HepG2 (cell line): ENCODE results near the gene TET2. TPM values are rescaled to one million over a fixed set of nuclear protein-coding genes. Genes with fewer than 3 reads are reported as not detected.

Experiments
- AGO1 ChIP-seq: fragments of 200-400 bp; formaldehyde crosslinking; IDR thresholded peaks from 2 replicates; pipeline ENCODE4 v1.6.1; 2017; ENCODE audit warnings: mild to moderate bottlenecking, low read depth, low read length, moderate library complexity; ENCODE audit not compliant: poor library complexity, severe bottlenecking
- BATF2 ChIP-seq: sonication (generic); formaldehyde crosslinking; IDR thresholded peaks from 2 replicates; pipeline ENCODE4 v1.8.0; 2022; ENCODE audit warnings: mild to moderate bottlenecking, missing genetic modification reagents, moderate library complexity
- BRCA1 ChIP-seq: sonication (generic); formaldehyde crosslinking; IDR thresholded peaks from 2 replicates; pipeline ENCODE4 v1.4.0; 2020; ENCODE audit warnings: missing genetic modification reagents
- E2F5 ChIP-seq: sonication (generic); formaldehyde crosslinking; conservative IDR thresholded peaks from 2 replicates; pipeline ENCODE4 v1.4.0; 2020; ENCODE audit warnings: missing genetic modification reagents
- GFI1 ChIP-seq: sonication (generic); formaldehyde crosslinking; IDR thresholded peaks from 2 replicates; pipeline ENCODE4 v1.5.0; 2020; ENCODE audit warnings: missing genetic modification reagents, mild to moderate bottlenecking, borderline replicate concordance
- HDAC2 ChIP-seq: sonication (generic); formaldehyde crosslinking; IDR thresholded peaks from 2 replicates; pipeline ENCODE4 v1.4.0; 2020; ENCODE audit warnings: missing genetic modification reagents
- MED13 ChIP-seq: sonication (generic); formaldehyde crosslinking; IDR thresholded peaks from 2 replicates; pipeline ENCODE4 v1.5.0; 2020; ENCODE audit warnings: missing genetic modification reagents
- MTA3 ChIP-seq: sonication (generic); formaldehyde crosslinking; IDR thresholded peaks from 2 replicates; pipeline ENCODE4 v1.4.0; 2020; ENCODE audit warnings: missing genetic modification reagents
- NKX3-1 ChIP-seq: sonication (generic); formaldehyde crosslinking; IDR thresholded peaks from 2 replicates; pipeline ENCODE4 v1.5.0; 2020; ENCODE audit warnings: missing genetic modification reagents
- NR2F6 ChIP-seq, 2 experiments: IDR thresholded peaks; 2 replicates each; pipeline ENCODE4 v1.6.1; 2016; ENCODE audit warnings: antibody characterized with exemption in 1 of 2, mild to moderate bottlenecking in 1 of 2
- PRDM10 ChIP-seq: sonication (generic); formaldehyde crosslinking; IDR thresholded peaks from 2 replicates; pipeline ENCODE4 v1.4.0; 2020; ENCODE audit warnings: low read depth, missing genetic modification reagents
- RBAK ChIP-seq: sonication (generic); formaldehyde crosslinking; IDR thresholded peaks from 2 replicates; pipeline ENCODE4 v1.5.1; 2020; ENCODE audit warnings: mild to moderate bottlenecking, missing genetic modification reagents
- RXRB ChIP-seq: IDR thresholded peaks from 2 replicates; pipeline ENCODE4 v1.6.1; 2016; ENCODE audit warnings: borderline replicate concordance, missing genetic modification reagents, missing compliant biosample characterization
- SOX13 ChIP-seq, 3 experiments: fragments of 450-650 bp in 1 of 3; sonication (generic) in 1 of 3; formaldehyde crosslinking in 1 of 3; IDR thresholded peaks in 2 of 3; conservative IDR thresholded peaks in 1 of 3; 2 replicates each; pipeline versions ENCODE4 v1.5.0 to v1.6.1; 2016 to 2020; ENCODE audit warnings: antibody characterized with exemption in 1 of 3, mild to moderate bottlenecking in 1 of 3, missing compliant biosample characterization in 1 of 3, missing genetic modification reagents in 1 of 3, moderate library complexity in 1 of 3
- SRSF9 ChIP-seq: fragments of 200-400 bp; formaldehyde crosslinking; IDR thresholded peaks from 2 replicates; pipeline ENCODE4 v1.6.1; 2018; ENCODE audit warnings: borderline replicate concordance, mild to moderate bottlenecking, low read depth, low read length; ENCODE audit not compliant: insufficient read depth, poor library complexity, severe bottlenecking
- TBX3 ChIP-seq: fragments of 450-650 bp; IDR thresholded peaks from 2 replicates; pipeline ENCODE4 v1.6.1; 2017; ENCODE audit warnings: antibody characterized with exemption, mild to moderate bottlenecking, inconsistent platforms, borderline replicate concordance
- ZNF609 ChIP-seq: sonication (generic); formaldehyde crosslinking; IDR thresholded peaks from 2 replicates; pipeline ENCODE4 v1.4.0; 2020; ENCODE audit warnings: mild to moderate bottlenecking, missing genetic modification reagents, borderline replicate concordance
- ZNF720 ChIP-seq: sonication (generic); formaldehyde crosslinking; IDR thresholded peaks from 2 replicates; pipeline ENCODE4 v1.4.0; 2020; ENCODE audit warnings: missing genetic modification reagents
- ZSCAN29 ChIP-seq: sonication (generic); formaldehyde crosslinking; conservative IDR thresholded peaks from 2 replicates; pipeline ENCODE4 v1.4.0; 2020; ENCODE audit warnings: mild to moderate bottlenecking, missing genetic modification reagents
- polyA plus RNA-seq, 8 experiments: library from polyadenylated mRNA; depleted of rRNA in 3 of 8; stranded (reverse) in 7 of 8; unstranded in 1 of 8; fragments of >200 nt; fragmentation: Illumina TruSeq in 4 of 8; extraction: Trizol in 4 of 8; gene quantifications; 2 replicates each; pipeline versions ENCODE4 v1.2.1 to v1.2.3, GENCODE V29; 2011 to 2016; ENCODE audit warnings: low read depth in 4 of 8, missing spikeins in 1 of 8, mixed read lengths in 1 of 8; ENCODE audit not compliant: insufficient read depth in 1 of 8
- total RNA-seq, 5 experiments: library from RNA; depleted of rRNA; stranded (reverse); fragments of >200 nt; fragmentation: Illumina TruSeq; extraction: Trizol; gene quantifications; 2 replicates each; pipeline ENCODE4 v1.2.3, GENCODE V29; 2016; ENCODE audit warnings: low read depth in 1 of 5

TET2 gene
- total and polyA plus RNA-seq, 2 of the 13 experiments (the other 11 are each of a cell fraction or from before 2014, with no cell fraction given), result 4.7 to 4.8 TPM

GRCh38 chr4:105171912-105172311 is 25.2 kb downstream of the TET2 start (continued):
- TF ChIP-seq ZNF609 (peak; percentile 33; the same call in 1 of the 2 replicates), TBX3 (0 out of 2 replicates have a peak, but pooled peaks have one; percentile 38), BATF2 (CRISPR knock-in tag) (no peak), GFI1 (CRISPR knock-in tag) (no peak), RXRB (CRISPR knock-in tag) (peak; percentile 51; the same call in 1 of the 2 replicates), E2F5 (CRISPR knock-in tag) (no peak), AGO1 (no peak), BRCA1 (CRISPR knock-in tag) (no peak), NR2F6 (IDR thresholded peaks at IDR 0.05) (peak; percentile 86), NR2F6 (CRISPR knock-in tag; IDR thresholded peaks at IDR 0.05) (peak; percentile 85), NKX3-1 (CRISPR knock-in tag) (no peak), ZSCAN29 (CRISPR knock-in tag) (no peak), PRDM10 (CRISPR knock-in tag) (no peak), ZNF720 (CRISPR knock-in tag) (no peak), SOX13 (IDR thresholded peaks at IDR 0.05) (no peak), SOX13 (CRISPR knock-in tag; conservative IDR thresholded peaks at IDR 0.05 in 1 of 2, IDR thresholded peaks at IDR 0.05 in 1 of 2) (peak in 1 of 2 experiments; percentile 59; a peak in 2 of 4 replicates), MED13 (CRISPR knock-in tag) (no peak), MTA3 (CRISPR knock-in tag) (no peak), SRSF9 (no peak), RBAK (CRISPR knock-in tag) (no peak), HDAC2 (CRISPR knock-in tag) (peak; percentile 45; the same call in 1 of the 2 replicates)
